22Rv1 (cell line): ENCODE data around the gene ZDHHC21.
A peak's percentile ranks its signal among the peaks of the same experiment; 100 is the strongest.

Source experiments
- CTCF ChIP-seq: fragments of 450-650 bp; IDR thresholded peaks from 2 replicates; pipeline ENCODE4 v1.5.1; 2017; ENCODE audit warnings: mild to moderate bottlenecking
- ZFX ChIP-seq: fragments of 450-650 bp; IDR thresholded peaks from 2 replicates; pipeline ENCODE4 v1.6.1; 2017; ENCODE audit warnings: antibody characterized with exemption, borderline replicate concordance

- TF ChIP-seq CTCF (peak; percentile 83), ZFX (no peak)
Observed at GRCh38 chr9:14652729-14653377, 40.4 kb downstream of the ZDHHC21 start.
